MCF 10A (cell line): ENCODE measurements around the gene LMCD1. TPM values are rescaled to one million over a fixed set of nuclear protein-coding genes. Genes with fewer than 3 reads are reported as not detected.

ENCODE experiments used
- BruUV-seq: library from RNA; stranded (reverse); fragments of 400-500 nt; replicated peaks from 2 replicates; lab custom pipeline; 2021; lab: Mats Ljungman, UMichigan
- CTCF ChIA-PET: fragments of 300-600 bp; sonication (Branson Sonifier 250); formaldehyde crosslinking; extraction: SDS; loops from one replicate; lab custom pipeline; 2021; ENCODE audit warnings: antibody characterized with exemption, inconsistent platforms; lab: Yijun Ruan, JAX
- POLR2A ChIA-PET: fragments of 300-600, 350-650 bp; sonication (Branson Sonifier 250); formaldehyde crosslinking; extraction: SDS; loops from one replicate; lab custom pipeline; 2020; ENCODE audit warnings: antibody characterized with exemption, inconsistent platforms; lab: Yijun Ruan, JAX
- DNase-seq: peaks from one replicate; pipeline ENCODE4 v3.0.0-alpha.2; 2018; ENCODE audit not compliant: unreplicated experiment
- H3K27ac Mint-ChIP-seq: one replicate; pipeline ENCODE4 v1.8.0; 2022; ENCODE audit warnings: mild to moderate bottlenecking, low read depth, mixed read lengths; ENCODE audit not compliant: unreplicated experiment
- H3K27me3 Mint-ChIP-seq: one replicate; pipeline ENCODE4 v1.8.0; 2022; ENCODE audit warnings: mixed read lengths; ENCODE audit not compliant: insufficient read depth, unreplicated experiment
- H3K36me3 Mint-ChIP-seq: one replicate; pipeline ENCODE4 v1.8.0; 2022; ENCODE audit warnings: mild to moderate bottlenecking, moderate library complexity, mixed read lengths; ENCODE audit not compliant: insufficient read depth, unreplicated experiment
- H3K4me1 Mint-ChIP-seq: one replicate; pipeline ENCODE4 v1.8.0; 2022; ENCODE audit warnings: mixed read lengths; ENCODE audit not compliant: insufficient read depth, unreplicated experiment
- H3K4me3 Mint-ChIP-seq: one replicate; pipeline ENCODE4 v1.8.0; 2022; ENCODE audit warnings: mild to moderate bottlenecking, moderate library complexity, mixed read lengths; ENCODE audit not compliant: unreplicated experiment
- H3K9me3 Mint-ChIP-seq: one replicate; pipeline ENCODE4 v1.8.0; 2022; ENCODE audit warnings: mixed read lengths; ENCODE audit not compliant: unreplicated experiment
- intact Hi-C: fragments of 100-400 bp; cut with micrococcal nuclease; formaldehyde crosslinking; loops from 2 replicates; pipeline ENCODE4 v1.14.1; 2022
- total RNA-seq: library from RNA; stranded (reverse); gene quantifications from 2 replicates; pipeline ENCODE4 v1.2.3, GENCODE V29; 2022
- TF ChIP-seq, protein P1 (sequence below): fragments of 200-600 bp; IDR thresholded peaks from one replicate; pipeline ENCODE4 v1.8.0; 2022; ENCODE audit warnings: antibody characterized with exemption, mild to moderate bottlenecking; ENCODE audit not compliant: unreplicated experiment

The LMCD1 gene
- total RNA-seq, 1 experiment from 2014 or later: 0.63 TPM

DNA sequence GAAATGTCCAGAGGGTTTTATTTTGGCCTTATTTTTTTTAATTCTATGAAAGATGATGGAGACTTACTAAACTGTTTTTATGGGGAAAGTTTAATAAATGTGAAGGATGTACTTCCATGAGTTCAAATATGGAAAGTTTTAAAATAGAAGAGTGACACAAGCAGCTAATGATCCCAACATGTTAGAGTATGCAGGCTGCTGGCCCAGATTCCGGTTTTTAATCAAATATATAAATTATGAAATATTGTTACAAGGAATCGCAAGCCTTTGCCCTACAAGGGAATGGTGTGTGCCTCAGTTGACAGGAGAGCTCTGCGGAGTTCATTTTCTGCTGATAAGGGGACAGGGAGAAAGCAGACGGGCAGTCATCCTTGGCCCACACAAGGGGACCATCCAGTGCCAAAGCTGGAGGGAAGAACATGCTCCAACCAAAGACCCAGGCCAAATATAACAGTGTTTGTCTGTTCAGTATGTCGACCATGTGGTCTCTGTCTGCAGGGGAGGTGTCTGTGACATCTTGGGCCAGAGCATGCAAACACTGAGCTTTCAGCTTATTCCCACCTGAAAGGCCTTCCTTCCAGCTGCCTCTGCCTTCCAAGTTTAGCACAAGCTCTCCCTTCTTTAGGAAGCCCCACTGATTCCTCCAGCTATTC lies 73.2 kb downstream of the LMCD1 start:
- no peak overlapping the region for H3K27ac Mint-ChIP-seq
- no peaks in the 10 kb centered on the region for H3K9me3 Mint-ChIP-seq
- peaks cover 6% of the 10 kb centered on the region for H3K36me3 Mint-ChIP-seq
- H3K4me1 Mint-ChIP-seq: peaks cover 16% of the 10 kb centered on the region
- ChIA-PET CTCF (interaction anchor here (0.7 to 1.2 kb wide), 2 partner anchors 10 to 102 kb away, joined by 3 to 5 read pairs; no protein-coding TSS in a partner anchor), POLR2A (no interaction called here)
- no peaks in the 10 kb centered on the region for H3K27me3 Mint-ChIP-seq
- TF ChIP-seq, protein P1, sequence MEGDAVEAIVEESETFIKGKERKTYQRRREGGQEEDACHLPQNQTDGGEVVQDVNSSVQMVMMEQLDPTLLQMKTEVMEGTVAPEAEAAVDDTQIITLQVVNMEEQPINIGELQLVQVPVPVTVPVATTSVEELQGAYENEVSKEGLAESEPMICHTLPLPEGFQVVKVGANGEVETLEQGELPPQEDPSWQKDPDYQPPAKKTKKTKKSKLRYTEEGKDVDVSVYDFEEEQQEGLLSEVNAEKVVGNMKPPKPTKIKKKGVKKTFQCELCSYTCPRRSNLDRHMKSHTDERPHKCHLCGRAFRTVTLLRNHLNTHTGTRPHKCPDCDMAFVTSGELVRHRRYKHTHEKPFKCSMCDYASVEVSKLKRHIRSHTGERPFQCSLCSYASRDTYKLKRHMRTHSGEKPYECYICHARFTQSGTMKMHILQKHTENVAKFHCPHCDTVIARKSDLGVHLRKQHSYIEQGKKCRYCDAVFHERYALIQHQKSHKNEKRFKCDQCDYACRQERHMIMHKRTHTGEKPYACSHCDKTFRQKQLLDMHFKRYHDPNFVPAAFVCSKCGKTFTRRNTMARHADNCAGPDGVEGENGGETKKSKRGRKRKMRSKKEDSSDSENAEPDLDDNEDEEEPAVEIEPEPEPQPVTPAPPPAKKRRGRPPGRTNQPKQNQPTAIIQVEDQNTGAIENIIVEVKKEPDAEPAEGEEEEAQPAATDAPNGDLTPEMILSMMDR: no peak
- BruUV-seq: no TSS peak
- DNase-seq: no peak
- H3K4me3 Mint-ChIP-seq: no peak overlapping the region
- intact Hi-C loops: no loop called here

DNA sequence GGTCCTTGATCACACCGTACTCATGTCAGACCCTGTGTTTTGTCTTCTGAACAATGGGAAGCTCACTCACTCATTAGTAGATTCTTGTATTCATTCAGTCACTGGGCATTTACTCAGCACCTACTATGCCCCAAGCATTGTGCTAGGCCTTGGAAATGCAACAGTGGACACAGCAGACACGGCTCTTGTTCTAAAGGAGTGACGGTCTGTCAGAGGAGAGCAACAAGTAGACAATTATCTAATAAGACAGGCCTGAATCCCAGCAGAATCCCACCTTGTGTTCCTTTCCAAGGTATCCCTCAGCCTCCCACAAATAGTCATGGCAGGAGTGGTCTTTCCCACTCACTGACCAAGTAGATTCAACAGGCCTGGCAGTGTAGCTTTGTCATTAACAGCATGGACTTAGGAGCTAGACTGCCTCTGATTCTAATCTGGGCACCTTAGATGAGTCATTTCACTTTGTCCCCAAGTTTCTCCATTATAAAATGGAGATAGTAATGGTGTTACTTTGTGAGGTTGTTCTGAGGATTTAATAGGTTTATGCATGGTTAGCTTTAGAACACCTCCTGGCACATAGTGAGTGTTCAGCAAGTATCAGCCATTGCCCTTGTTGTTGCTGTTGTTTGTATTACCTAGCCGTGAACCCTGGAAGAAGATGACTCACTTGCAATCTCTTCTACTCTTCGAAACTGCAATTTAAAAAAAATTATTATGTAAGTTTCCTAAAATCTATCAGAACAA lies 73.9 kb downstream of the LMCD1 start:
- Mint-ChIP-seq H3K9me3 (no peaks in the 10 kb centered on the region), H3K27me3 (no peaks in the 10 kb centered on the region), H3K36me3 (peaks cover 6% of the 10 kb centered on the region), H3K4me1 (peaks cover 18% of the 10 kb centered on the region), H3K27ac (no peak overlapping the region), H3K4me3 (no peak overlapping the region)
- ChIA-PET CTCF (interaction anchor here (0.7 to 1.2 kb wide), 2 partner anchors 9 to 103 kb away, joined by 3 to 5 read pairs; no protein-coding TSS in a partner anchor), POLR2A (no interaction called here)
- TF ChIP-seq, protein P1: no peak
- peak; percentile 38 for DNase-seq
- intact Hi-C loops: no loop called here
- BruUV-seq: no TSS peak

DNA sequence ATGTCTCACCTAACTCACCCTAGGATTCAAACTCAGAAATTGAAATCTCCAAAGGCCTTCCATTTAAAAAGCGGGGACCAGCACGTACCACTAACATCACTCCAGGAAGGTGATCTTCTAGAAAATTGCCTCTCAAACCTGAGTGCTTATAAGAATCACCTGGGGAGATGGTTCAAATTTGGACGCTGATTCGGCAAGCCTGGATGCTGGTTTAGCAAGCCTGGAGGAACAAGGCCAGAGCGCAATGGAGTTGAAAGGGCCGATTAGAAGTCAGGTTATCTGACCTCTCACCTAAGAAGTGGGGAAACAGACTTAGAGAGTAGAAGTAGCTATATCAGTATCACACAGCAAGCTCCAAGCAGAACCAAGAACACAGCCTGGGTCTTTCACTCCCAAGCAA lies 74.8 kb downstream of the LMCD1 start:
- TF ChIP-seq, protein P1: no peak
- no peaks in the 10 kb centered on the region for H3K27me3 Mint-ChIP-seq
- CTCF ChIA-PET: no interaction called here
- POLR2A ChIA-PET: interaction anchor here (0.9 kb wide), 1 partner anchor 17 kb away, joined by 3 read pairs; no protein-coding TSS in a partner anchor
- no peaks in the 10 kb centered on the region for H3K9me3 Mint-ChIP-seq
- H3K36me3 Mint-ChIP-seq: no peaks in the 10 kb centered on the region
- no peak for DNase-seq
- peaks cover 14% of the 10 kb centered on the region for H3K4me1 Mint-ChIP-seq
- no peak overlapping the region for H3K27ac Mint-ChIP-seq
- no peak overlapping the region for H3K4me3 Mint-ChIP-seq
- intact Hi-C loops: no loop called here
- no TSS peak for BruUV-seq

DNA sequence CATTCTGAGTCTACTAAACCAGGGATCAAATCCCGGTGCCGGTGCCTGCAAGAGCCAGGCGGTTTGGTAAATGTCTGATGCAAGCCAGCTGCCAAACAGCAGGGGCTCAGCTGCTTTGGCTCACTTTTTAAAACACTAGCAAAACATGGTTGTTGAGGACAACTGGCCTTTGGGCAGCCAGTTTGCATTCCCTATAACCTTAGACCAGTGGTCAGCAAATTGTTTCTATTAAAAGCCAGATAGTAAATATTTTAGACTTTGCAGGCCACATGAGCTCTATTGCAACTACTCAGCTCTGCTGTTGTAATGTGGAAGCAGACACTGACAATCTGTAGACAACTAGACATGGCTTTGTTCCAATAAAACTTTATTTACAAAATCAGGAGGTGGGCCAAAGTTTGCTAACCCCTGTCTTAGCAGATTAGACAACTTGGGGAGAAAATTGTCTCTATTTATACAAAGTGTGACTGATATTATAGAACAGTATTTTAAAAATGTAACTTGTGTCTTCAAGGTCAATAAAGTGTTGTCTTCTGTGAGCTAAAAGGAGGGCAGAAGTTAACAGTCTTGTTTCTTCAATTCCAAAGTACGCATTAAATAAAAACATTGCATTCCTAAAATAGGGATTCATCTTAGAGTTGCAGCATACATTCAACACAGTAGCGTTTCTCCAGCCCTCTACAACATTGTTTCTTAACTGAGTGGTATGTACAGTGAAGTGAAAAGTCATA lies 75.4 kb downstream of the LMCD1 start:
- Mint-ChIP-seq H3K4me1 (peaks cover 13% of the 10 kb centered on the region), H3K36me3 (no peaks in the 10 kb centered on the region), H3K27ac (no peak overlapping the region), H3K27me3 (no peaks in the 10 kb centered on the region), H3K4me3 (no peak overlapping the region), H3K9me3 (no peaks in the 10 kb centered on the region)
- ChIA-PET POLR2A (interaction anchor here (0.9 kb wide), 1 partner anchor 16 kb away, joined by 3 read pairs; no protein-coding TSS in a partner anchor), CTCF (interaction anchor here (0.7 kb wide), 1 partner anchor 46 kb away, joined by 3 read pairs; no protein-coding TSS in a partner anchor)
- DNase-seq: no peak
- no TSS peak for BruUV-seq
- intact Hi-C loops: no loop called here
- TF ChIP-seq, protein P1: no peak
